Fibroblast of lung (primary cell): ENCODE measurements around the gene TTC32. TPM values are rescaled to one million over a fixed set of nuclear protein-coding genes. Genes with fewer than 3 reads are reported as not detected.

Experiments
- DNase-seq, 2 donors: peaks; one replicate each; pipeline versions ENCODE4 v3.0.0 to v3.0.0-alpha.2; 2010; ENCODE audit warnings: low read depth in 2 of 2
- H2AFZ ChIP-seq: 2 replicates; pipeline ENCODE4 v1.5.1; 2012; ENCODE audit warnings: low read length, control low read depth, inconsistent platforms
- H3K27ac ChIP-seq: 2 replicates; pipeline ENCODE4 v1.5.1; 2011; ENCODE audit warnings: low read length, control low read depth; ENCODE audit not compliant: insufficient read depth
- H3K27me3 ChIP-seq: 2 replicates; pipeline ENCODE4 v1.5.1; 2011; ENCODE audit warnings: mild to moderate bottlenecking, low read length; ENCODE audit not compliant: control insufficient read depth, insufficient read depth
- H3K36me3 ChIP-seq: 2 replicates; pipeline ENCODE4 v1.5.1; 2011; ENCODE audit warnings: low read length; ENCODE audit not compliant: control insufficient read depth, insufficient read depth
- H3K4me1 ChIP-seq: 2 replicates; pipeline ENCODE4 v1.5.1; 2011; ENCODE audit warnings: low read length; ENCODE audit not compliant: control insufficient read depth, insufficient read depth; ENCODE audit errors: extremely low read depth
- H3K4me2 ChIP-seq: 2 replicates; pipeline ENCODE4 v1.5.1; 2011; ENCODE audit warnings: low read length, control low read depth; ENCODE audit not compliant: insufficient read depth; ENCODE audit errors: extremely low read depth
- H3K4me3 ChIP-seq, 4 experiments: fragments of 200-600 bp in 1 of 4; sonication (generic) in 1 of 4; replicated peaks in 1 of 4; 2 replicates each; pipeline ENCODE4 v1.5.1; 2011 to 2016; ENCODE audit warnings: low read length in 4 of 4, low read depth in 3 of 4, mild to moderate bottlenecking in 3 of 4, control low read depth in 2 of 4, inconsistent platforms in 1 of 4, mixed read lengths in 1 of 4; ENCODE audit not compliant: insufficient read depth in 1 of 4; ENCODE audit errors: control extremely low read depth in 1 of 4
- H3K79me2 ChIP-seq: 2 replicates; pipeline ENCODE4 v1.5.1; 2012; ENCODE audit warnings: mild to moderate bottlenecking, low read length, inconsistent platforms; ENCODE audit not compliant: control insufficient read depth, insufficient read depth
- H3K9ac ChIP-seq: 2 replicates; pipeline ENCODE4 v1.5.1; 2011; ENCODE audit warnings: mild to moderate bottlenecking, low read length, control low read depth; ENCODE audit not compliant: insufficient read depth
- H3K9me3 ChIP-seq: 2 replicates; pipeline ENCODE4 v1.5.1; 2012; ENCODE audit warnings: low read depth, low read length; ENCODE audit not compliant: control insufficient read depth, insufficient read depth
- H4K20me1 ChIP-seq: 2 replicates; pipeline ENCODE4 v1.5.1; 2011; ENCODE audit warnings: low read length; ENCODE audit not compliant: control insufficient read depth, insufficient read depth; ENCODE audit errors: extremely low read depth
- CTCF ChIP-seq, 2 donors: IDR thresholded peaks in 1 of 2; conservative IDR thresholded peaks in 1 of 2; 1 replicate in 1 of 2; 2 replicates in 1 of 2; pipeline ENCODE4 v1.5.1; 2011 to 2012; ENCODE audit warnings: low read length in 2 of 2, control low read depth in 1 of 2, inconsistent platforms in 1 of 2, low read depth in 1 of 2, mild to moderate bottlenecking in 1 of 2
- EZH2 ChIP-seq: IDR thresholded peaks from 2 replicates; pipeline ENCODE4 v1.5.1; 2012; ENCODE audit warnings: low read length, control low read depth, mild to moderate bottlenecking; ENCODE audit errors: missing control alignments
- polyA plus RNA-seq, 2 donors: library from polyadenylated mRNA; depleted of rRNA in 1 of 2; stranded (reverse) in 1 of 2; unstranded in 1 of 2; fragments of >200 nt; gene quantifications; 2 replicates each; pipeline ENCODE4 v1.2.1, GENCODE V29; 2011 to 2012; ENCODE audit warnings: missing spikeins in 1 of 2
- total RNA-seq: library from RNA; depleted of rRNA; stranded (reverse); fragments of >200 nt; gene quantifications from 2 replicates; pipeline ENCODE4 v1.2.1, GENCODE V29; 2014

TTC32 gene
- total and polyA plus RNA-seq, 2 donors (not counting 1 experiment from before 2014, with no cell fraction given), result 4.7 to 5.8 TPM

GRCh38 chr2:19937004-19937403 lies 35.2 kb upstream of the TTC32 start:
- Histone ChIP-seq H3K27ac (no peak overlapping the region), H4K20me1 (no peaks in the 10 kb centered on the region), H3K36me3 (peaks cover 1% of the 10 kb centered on the region), H3K4me1 (peaks cover 6% of the 10 kb centered on the region), H3K79me2 (no peaks in the 10 kb centered on the region), H3K27me3 (no peaks in the 10 kb centered on the region), H3K4me3 (no peak overlapping the region), H3K4me2 (no peak overlapping the region), H2AFZ (no peak overlapping the region), H3K9me3 (no peaks in the 10 kb centered on the region), H3K9ac (no peak overlapping the region)
- TF ChIP-seq EZH2 (no peak), CTCF (conservative IDR thresholded peaks at IDR 0.05 in 1 of 2, IDR thresholded peaks at IDR 0.05 in 1 of 2; ENCODE audit: low read depth in 1 of 2, low read length in 2 of 2) (no peak)
- no peak for DNase-seq

- H3K27me3 ChIP-seq, result no peaks in the 10 kb centered on the region
- DNase-seq, result no peak
- H2AFZ ChIP-seq, result no peak overlapping the region
- H4K20me1 ChIP-seq, result no peaks in the 10 kb centered on the region
- H3K9me3 ChIP-seq, result no peaks in the 10 kb centered on the region
- no peaks in the 10 kb centered on the region for H3K79me2 ChIP-seq
- no peak overlapping the region for H3K4me2 ChIP-seq
- H3K36me3 ChIP-seq, result peaks cover 1% of the 10 kb centered on the region
- H3K9ac ChIP-seq, result no peak overlapping the region
- H3K27ac ChIP-seq, result no peak overlapping the region
- H3K4me1 ChIP-seq, result peaks cover 6% of the 10 kb centered on the region
- no peak overlapping the region for H3K4me3 ChIP-seq
- no peak for TF ChIP-seq EZH2
- no peak for TF ChIP-seq CTCF (conservative IDR thresholded peaks at IDR 0.05 in 1 of 2, IDR thresholded peaks at IDR 0.05 in 1 of 2; ENCODE audit: low read depth in 1 of 2, low read length in 2 of 2)
Observed at GRCh38 chr2:19936203-19936602, 34.4 kb upstream of the TTC32 start.

GRCh38 chr2:19933351-19933981 lies 31.7 kb upstream of the TTC32 start:
- H3K79me2 ChIP-seq, result no peaks in the 10 kb centered on the region
- H3K4me3 ChIP-seq, result no peak overlapping the region
- H3K4me1 ChIP-seq, result peaks cover 6% of the 10 kb centered on the region
- no peaks in the 10 kb centered on the region for H3K27me3 ChIP-seq
- DNase-seq, result peak; percentile 38 to 88
- H4K20me1 ChIP-seq, result no peaks in the 10 kb centered on the region
- H3K27ac ChIP-seq, result peak overlapping the region; percentile 67
- TF ChIP-seq EZH2, result no peak
- no peak for TF ChIP-seq CTCF (conservative IDR thresholded peaks at IDR 0.05 in 1 of 2, IDR thresholded peaks at IDR 0.05 in 1 of 2; ENCODE audit: low read depth in 1 of 2, low read length in 2 of 2)
- H3K9me3 ChIP-seq, result no peaks in the 10 kb centered on the region
- H3K36me3 ChIP-seq, result peaks cover 4% of the 10 kb centered on the region
- H2AFZ ChIP-seq, result peak overlapping the region; percentile 48
- no peak overlapping the region for H3K9ac ChIP-seq
- peak overlapping the region; percentile 72 for H3K4me2 ChIP-seq
